Subcutaneous adipose tissue (tissue), 4 donors: ENCODE data around the gene UBE4A. TPM values are rescaled to one million over a fixed set of nuclear protein-coding genes. Genes with fewer than 3 reads are reported as not detected.

Source experiments
- CTCF ChIP-seq: fragments of 450-650 bp; IDR thresholded peaks from one replicate; pipeline ENCODE4 v1.5.1; 2016; ENCODE audit warnings: low read depth, mild to moderate bottlenecking, control low read depth, antibody characterized with exemption, moderate library complexity
- total RNA-seq, 4 donors: library from RNA; depleted of rRNA; stranded (reverse); fragments of >200 nt; gene quantifications; one replicate each; pipeline ENCODE4 v1.1.0, GENCODE V29; 2016

Gene UBE4A
- total RNA-seq, 4 donors from 2014 or later: 44.8 to 57.7 (median 45.8) TPM

- TF ChIP-seq CTCF: no peak
These were observed 41.9 kb downstream of the UBE4A start, which contains the start of gene ATP5MG for GRCh38 chr11:118401151-118401879. Gene ATP5MG (plus strand): TSS chr11:118401606. CDS start chr11:118401666, 60 bp downstream.

- TF ChIP-seq CTCF: no peak
These were observed 42.6 kb downstream of the UBE4A start for GRCh38 chr11:118401880-118402590.

- TF ChIP-seq CTCF: no peak
These were observed 47.3 kb downstream of the UBE4A start for GRCh38 chr11:118406599-118407166.

GRCh38 chr11:118410055-118410745 is 50.8 kb downstream of the UBE4A start:
- no peak for TF ChIP-seq CTCF

GRCh38 chr11:118411530-118411929 is 52.1 kb downstream of the UBE4A start:
- no peak for TF ChIP-seq CTCF

- no peak for TF ChIP-seq CTCF
These were observed 53.5 kb downstream of the UBE4A start for GRCh38 chr11:118412921-118413320.
